ENCODE measurements around the gene NEAT1. TPM values are rescaled to one million over a fixed set of nuclear protein-coding genes. Genes with fewer than 3 reads are reported as not detected.

Gene NEAT1
- total and polyA plus RNA-seq, 9 of the 15 experiments (the other 6 are each of a cell fraction or from before 2014, with no cell fraction given) = 20.1 to 389 (median 62.8) TPM

DNA sequence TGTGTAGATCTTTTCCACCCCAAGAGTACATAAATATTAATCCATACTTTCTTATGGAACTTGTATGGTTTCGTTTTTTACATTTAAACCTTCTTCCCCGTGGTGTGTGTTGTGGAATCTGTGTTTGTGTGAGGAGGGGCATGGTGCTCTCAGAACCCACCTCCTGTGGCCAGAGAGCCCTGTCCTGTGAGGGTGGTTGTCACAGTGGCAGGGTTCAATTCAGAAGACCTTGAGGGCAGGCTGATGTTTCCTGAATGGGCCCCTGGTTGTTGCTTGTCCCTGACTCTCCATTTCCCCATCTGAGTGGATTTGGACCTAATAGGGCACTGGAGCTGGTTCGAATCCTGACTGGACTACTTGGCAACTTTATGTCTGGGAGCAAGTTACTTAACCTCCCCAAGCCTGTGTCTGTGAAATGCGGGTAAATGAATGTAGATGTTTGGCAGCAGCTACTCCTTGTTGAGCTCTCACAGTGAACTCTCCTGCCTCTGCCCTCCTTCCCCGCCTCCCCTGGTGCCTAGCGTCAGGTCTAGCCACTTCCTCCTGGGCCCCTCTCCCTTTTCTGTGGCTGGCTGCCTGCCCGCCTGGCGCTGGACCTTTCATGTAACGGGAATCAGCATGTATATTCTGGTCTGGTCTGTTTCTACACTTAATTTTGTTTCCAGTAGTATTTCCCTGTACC lies 7.3 kb downstream of the NEAT1 start (continued):
- TF ChIP-seq POLR2AphosphoS2 (IDR thresholded peaks at IDR 0.05; ENCODE audit: low read length) (peak; percentile 72), KDM5B (IDR thresholded peaks at IDR 0.05; ENCODE audit: insufficient replicate concordance, low read depth, low read length) (peak; percentile 93), SNIP1 (IDR thresholded peaks at IDR 0.05; ENCODE audit: low read depth) (no peak), RBFOX2 (IDR thresholded peaks at IDR 0.05; ENCODE audit: low read depth, low read length) (peak; percentile 75), POLR2A (conservative IDR thresholded peaks at IDR 0.05) (peak; percentile 69), RUNX1 (IDR thresholded peaks at IDR 0.05; ENCODE audit: low read depth) (0 out of 2 replicates have a peak, but pooled peaks have one; percentile 40), NFATC3 (IDR thresholded peaks at IDR 0.05) (0 out of 2 replicates have a peak, but pooled peaks have one; percentile 26), MITF (IDR thresholded peaks at IDR 0.05) (0 out of 2 replicates have a peak, but pooled peaks have one; percentile 11), ETV5 (CRISPR knock-in tag; IDR thresholded peaks at IDR 0.05; ENCODE audit: low read depth) (0 out of 2 replicates have a peak, but pooled peaks have one; percentile 40), FIP1L1 (IDR thresholded peaks at IDR 0.05; ENCODE audit: low read depth, low read length, poor library complexity, severe bottlenecking) (peak; percentile 25), HNRNPUL1 (IDR thresholded peaks at IDR 0.05; ENCODE audit: low read length) (peak; percentile 96; the same call in 1 of the 2 replicates), TFAP4 (CRISPR knock-in tag; IDR thresholded peaks at IDR 0.05; ENCODE audit: borderline replicate concordance) (0 out of 2 replicates have a peak, but pooled peaks have one; percentile 21)
- TF ChIP-seq, protein P1, sequence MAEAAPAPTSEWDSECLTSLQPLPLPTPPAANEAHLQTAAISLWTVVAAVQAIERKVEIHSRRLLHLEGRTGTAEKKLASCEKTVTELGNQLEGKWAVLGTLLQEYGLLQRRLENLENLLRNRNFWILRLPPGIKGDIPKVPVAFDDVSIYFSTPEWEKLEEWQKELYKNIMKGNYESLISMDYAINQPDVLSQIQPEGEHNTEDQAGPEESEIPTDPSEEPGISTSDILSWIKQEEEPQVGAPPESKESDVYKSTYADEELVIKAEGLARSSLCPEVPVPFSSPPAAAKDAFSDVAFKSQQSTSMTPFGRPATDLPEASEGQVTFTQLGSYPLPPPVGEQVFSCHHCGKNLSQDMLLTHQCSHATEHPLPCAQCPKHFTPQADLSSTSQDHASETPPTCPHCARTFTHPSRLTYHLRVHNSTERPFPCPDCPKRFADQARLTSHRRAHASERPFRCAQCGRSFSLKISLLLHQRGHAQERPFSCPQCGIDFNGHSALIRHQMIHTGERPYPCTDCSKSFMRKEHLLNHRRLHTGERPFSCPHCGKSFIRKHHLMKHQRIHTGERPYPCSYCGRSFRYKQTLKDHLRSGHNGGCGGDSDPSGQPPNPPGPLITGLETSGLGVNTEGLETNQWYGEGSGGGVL (CRISPR knock-in tag; IDR thresholded peaks at IDR 0.05) = no peak
- TF ChIP-seq, protein P2, sequence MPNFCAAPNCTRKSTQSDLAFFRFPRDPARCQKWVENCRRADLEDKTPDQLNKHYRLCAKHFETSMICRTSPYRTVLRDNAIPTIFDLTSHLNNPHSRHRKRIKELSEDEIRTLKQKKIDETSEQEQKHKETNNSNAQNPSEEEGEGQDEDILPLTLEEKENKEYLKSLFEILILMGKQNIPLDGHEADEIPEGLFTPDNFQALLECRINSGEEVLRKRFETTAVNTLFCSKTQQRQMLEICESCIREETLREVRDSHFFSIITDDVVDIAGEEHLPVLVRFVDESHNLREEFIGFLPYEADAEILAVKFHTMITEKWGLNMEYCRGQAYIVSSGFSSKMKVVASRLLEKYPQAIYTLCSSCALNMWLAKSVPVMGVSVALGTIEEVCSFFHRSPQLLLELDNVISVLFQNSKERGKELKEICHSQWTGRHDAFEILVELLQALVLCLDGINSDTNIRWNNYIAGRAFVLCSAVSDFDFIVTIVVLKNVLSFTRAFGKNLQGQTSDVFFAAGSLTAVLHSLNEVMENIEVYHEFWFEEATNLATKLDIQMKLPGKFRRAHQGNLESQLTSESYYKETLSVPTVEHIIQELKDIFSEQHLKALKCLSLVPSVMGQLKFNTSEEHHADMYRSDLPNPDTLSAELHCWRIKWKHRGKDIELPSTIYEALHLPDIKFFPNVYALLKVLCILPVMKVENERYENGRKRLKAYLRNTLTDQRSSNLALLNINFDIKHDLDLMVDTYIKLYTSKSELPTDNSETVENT (CRISPR knock-in tag; IDR thresholded peaks at IDR 0.05) = 0 out of 2 replicates have a peak, but pooled peaks have one; percentile 17
- TF ChIP-seq, protein P3, sequence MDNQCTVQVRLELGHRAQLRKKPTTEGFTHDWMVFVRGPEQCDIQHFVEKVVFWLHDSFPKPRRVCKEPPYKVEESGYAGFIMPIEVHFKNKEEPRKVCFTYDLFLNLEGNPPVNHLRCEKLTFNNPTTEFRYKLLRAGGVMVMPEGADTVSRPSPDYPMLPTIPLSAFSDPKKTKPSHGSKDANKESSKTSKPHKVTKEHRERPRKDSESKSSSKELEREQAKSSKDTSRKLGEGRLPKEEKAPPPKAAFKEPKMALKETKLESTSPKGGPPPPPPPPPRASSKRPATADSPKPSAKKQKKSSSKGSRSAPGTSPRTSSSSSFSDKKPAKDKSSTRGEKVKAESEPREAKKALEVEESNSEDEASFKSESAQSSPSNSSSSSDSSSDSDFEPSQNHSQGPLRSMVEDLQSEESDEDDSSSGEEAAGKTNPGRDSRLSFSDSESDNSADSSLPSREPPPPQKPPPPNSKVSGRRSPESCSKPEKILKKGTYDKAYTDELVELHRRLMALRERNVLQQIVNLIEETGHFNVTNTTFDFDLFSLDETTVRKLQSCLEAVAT (IDR thresholded peaks at IDR 0.05) = peak in 1 of 2 experiments; percentile 58; a peak in 1 of 4 replicates
- TF ChIP-seq, protein P4, sequence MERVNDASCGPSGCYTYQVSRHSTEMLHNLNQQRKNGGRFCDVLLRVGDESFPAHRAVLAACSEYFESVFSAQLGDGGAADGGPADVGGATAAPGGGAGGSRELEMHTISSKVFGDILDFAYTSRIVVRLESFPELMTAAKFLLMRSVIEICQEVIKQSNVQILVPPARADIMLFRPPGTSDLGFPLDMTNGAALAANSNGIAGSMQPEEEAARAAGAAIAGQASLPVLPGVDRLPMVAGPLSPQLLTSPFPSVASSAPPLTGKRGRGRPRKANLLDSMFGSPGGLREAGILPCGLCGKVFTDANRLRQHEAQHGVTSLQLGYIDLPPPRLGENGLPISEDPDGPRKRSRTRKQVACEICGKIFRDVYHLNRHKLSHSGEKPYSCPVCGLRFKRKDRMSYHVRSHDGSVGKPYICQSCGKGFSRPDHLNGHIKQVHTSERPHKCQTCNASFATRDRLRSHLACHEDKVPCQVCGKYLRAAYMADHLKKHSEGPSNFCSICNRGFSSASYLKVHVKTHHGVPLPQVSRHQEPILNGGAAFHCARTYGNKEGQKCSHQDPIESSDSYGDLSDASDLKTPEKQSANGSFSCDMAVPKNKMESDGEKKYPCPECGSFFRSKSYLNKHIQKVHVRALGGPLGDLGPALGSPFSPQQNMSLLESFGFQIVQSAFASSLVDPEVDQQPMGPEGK (CRISPR knock-in tag; IDR thresholded peaks at IDR 0.05; ENCODE audit: borderline replicate concordance) = peak; percentile 17; the same call in 1 of the 2 replicates

All from K562 (cell line).